Keratinocyte (primary cell): ENCODE results near the gene TRIP13.

Experiments
- CTCF ChIP-seq, 3 experiments: IDR thresholded peaks in 1 of 3; conservative IDR thresholded peaks in 1 of 3; optimal IDR thresholded peaks in 1 of 3; 2 replicates in 2 of 3; 3 replicates in 1 of 3; pipeline versions ENCODE3 to v1.5.1; 2011; ENCODE audit warnings: low read length in 3 of 3, mild to moderate bottlenecking in 3 of 3, moderate library complexity in 2 of 3, control low read depth in 1 of 3, inconsistent platforms in 1 of 3; ENCODE audit not compliant: insufficient read depth in 2 of 3; ENCODE audit errors: extremely low read depth in 1 of 3
- EZH2 ChIP-seq: IDR thresholded peaks from one replicate; pipeline ENCODE4 v1.6.1; 2012; ENCODE audit warnings: inconsistent platforms, mild to moderate bottlenecking, low read length, moderate library complexity

GRCh38 chr5:856531-857425, 35.9 kb upstream of the TRIP13 start:
- TF ChIP-seq EZH2 (no peak), CTCF (optimal IDR thresholded peaks at IDR 0.05 in 1 of 3, IDR thresholded peaks at IDR 0.05 in 1 of 3, conservative IDR thresholded peaks at IDR 0.05 in 1 of 3; ENCODE audit: extremely low read depth in 1 of 3, insufficient read depth in 2 of 3, low read length in 3 of 3) (no peak)
